NCI-H510A treated with DMSO at 0.1 percent for 48 hours (cell line): Measurements from ENCODE around the gene OCEL1.
A peak's percentile ranks its signal among the peaks of the same experiment; 100 is the strongest.

Source experiments
- DNase-seq: peaks from one replicate; lab custom pipeline; 2025; lab: John Stamatoyannopoulos, UW

OCEL1 gene

GRCh38 chr19:17210296-17210695 lies 15.7 kb upstream of the OCEL1 start:
- no peak for DNase-seq

- DNase-seq = no peak
Observed at GRCh38 chr19:17211547-17212446, 14.2 kb upstream of the OCEL1 start.

DNA sequence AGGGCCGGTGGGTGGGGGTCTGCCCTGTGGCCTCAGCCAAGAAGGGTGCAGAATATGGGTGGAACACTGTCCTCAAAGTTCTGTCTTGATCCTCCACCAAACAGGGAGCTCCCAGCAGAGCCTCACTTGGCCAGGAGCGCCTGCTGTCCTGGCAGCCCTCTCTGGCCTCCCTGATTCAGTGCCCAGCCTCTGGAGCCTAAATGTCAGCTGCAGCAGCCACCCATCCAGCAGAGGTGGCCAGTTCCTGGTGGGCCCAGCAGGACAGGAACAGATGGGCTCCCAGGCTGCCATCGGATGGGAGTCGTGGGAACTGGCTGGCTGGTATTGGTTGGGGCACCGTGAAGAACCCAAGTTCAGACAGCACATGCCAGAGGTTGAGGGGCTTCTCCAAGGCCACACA lies 12.7 kb upstream of the OCEL1 start:
- DNase-seq = no peak

GRCh38 chr19:17214508-17215126 lies 11.4 kb upstream of the OCEL1 start:
- no peak for DNase-seq

DNA sequence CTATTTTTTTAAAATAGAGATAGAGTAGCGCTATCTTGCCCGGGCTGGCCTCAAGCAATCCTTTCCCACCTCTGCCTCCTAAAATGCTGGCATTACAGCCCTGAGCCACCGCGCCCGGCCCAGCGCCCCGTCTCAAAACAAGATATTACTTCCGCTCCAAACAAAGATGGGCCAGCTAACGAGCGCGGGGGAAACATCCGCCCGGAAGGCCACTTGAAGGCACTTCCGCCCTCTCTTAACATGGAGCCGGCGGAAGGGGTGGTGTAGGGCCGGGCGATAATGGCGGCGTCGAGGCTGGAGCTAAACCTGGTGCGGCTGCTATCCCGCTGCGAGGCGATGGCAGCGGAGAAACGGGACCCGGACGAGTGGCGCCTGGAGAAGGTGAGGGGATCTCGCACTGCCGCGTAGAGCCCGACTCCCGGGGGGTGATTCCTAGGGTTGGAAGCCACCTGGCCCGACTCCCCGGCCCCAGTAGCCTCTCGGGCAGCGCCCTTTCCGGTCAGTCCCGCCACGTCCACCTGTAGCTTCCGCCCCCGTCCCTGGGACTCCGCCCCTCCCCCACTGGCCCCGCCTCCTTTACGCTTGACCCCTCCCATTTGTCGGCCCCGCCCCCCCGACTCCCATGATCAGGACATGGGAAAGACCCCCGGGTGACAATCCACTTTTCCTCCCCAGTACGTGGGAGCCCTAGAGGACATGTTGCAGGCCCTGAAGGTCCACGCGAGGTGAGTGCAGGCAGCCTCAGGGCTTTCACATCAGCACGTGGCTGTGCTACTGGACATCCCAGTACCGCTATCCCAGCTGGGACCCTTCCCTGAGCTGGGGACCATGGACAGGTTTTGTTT lies 10.7 kb upstream of the OCEL1 start, which contains the start of gene USE1:
Gene USE1, plus strand, starts transcription at position 231 of the 845 bp plus-strand sequence. Its CDS starts 49 bp downstream, at position 280.
- DNase-seq = peak; percentile 79

DNA sequence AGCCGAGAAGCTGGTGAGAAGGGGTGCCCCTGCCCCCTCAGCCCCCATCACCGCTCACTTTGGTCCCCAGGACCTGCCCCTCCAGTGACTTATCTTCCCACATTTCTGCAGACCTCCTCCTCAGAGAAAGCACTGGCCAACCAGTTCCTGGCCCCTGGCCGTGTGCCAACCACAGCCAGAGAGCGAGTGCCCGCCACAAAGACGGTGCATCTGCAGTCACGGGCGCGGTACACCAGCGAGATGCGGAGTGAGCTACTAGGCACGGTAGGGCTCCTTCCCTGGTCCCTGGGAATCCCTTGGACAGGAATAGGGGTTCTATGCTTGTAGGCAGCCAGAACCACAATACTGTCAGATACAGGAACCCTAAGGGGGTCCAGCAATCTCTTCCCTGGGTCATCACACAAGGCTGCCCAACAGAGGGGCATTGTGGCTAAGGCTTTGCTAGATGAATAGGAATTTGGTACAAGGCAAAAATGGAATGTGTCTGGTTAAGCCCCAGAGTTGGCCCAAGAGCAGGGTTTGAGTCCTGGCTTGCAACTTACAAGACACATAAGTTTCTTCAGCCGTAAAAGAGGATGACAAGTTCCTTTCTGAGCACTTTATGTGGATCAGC lies 9.9 kb upstream of the OCEL1 start:
- no peak for DNase-seq

DNA sequence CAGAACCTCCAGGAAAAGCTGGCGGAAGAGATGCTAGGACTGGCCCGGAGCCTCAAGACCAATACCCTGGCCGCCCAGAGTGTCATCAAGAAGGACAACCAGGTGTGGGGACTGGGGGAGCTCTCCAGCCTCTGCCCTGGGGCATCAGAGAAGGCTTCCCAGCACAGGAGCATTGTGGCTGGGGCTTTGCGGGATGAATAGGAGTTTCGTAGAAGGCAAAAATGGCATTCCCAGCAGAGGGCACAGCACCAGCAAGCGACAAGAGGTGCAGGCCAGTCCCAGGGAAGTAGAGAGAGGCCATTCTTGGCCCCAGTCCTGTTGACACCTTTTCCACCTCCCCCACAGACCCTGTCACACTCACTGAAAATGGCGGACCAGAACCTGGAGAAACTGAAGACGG lies 6.7 kb upstream of the OCEL1 start:
- DNase-seq = no peak

DNA sequence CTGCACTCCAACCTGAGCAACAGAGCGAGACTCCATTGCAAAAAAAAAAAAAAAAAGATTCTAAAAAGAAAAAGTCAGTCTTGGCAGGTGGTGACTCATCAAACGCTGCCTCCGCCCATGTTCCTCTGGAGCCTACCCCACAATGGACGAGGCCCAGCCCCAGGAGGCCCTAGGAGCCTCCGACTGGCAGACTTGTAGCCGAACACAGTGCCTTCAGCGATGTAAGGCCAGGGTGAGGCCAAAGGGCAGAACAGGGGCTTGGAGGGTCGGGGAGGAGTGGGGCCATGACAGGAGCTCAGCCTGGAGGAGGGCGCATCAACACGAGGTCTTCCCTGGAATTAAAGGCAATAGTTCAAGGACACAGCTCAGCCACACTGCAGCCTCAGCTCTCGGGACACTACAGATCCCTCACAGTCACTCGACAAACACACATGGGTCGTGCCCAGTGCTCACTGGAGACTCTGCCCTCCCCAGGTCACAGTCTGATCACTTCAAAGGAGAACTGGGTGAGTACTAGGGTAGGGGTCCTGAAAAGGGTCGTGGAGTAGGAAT lies 5.7 kb upstream of the OCEL1 start:
- DNase-seq = no peak

GRCh38 chr19:17225053-17225452 lies 973 bp upstream of the OCEL1 start:
- DNase-seq = no peak

DNA sequence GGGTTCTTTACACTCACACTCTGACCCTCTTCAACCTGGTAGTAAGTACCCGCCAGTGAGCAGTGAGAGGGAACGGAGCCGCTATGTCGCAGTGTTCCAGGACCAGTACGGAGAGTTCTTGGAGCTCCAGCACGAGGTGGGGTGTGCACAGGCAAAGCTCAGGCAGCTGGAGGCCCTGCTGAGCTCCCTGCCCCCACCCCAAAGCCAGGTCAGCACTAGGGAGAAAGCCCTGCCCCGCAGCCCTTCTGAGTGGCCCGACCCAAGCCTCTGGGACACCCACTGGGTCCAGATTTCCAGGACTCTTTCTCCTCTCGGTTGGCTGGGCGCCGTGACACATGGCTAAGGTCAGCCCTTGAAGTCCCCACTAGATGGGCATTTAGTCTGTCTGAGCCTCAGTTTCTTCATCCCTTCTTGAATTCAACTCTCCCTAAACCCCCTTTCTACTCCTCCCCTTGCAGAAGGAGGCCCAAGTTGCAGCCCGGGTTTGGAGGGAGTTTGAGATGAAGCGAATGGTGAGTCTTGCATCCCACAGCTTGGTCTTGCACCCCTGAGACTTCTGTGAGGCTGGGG lies 1.9 kb downstream of the OCEL1 start:
- no peak for DNase-seq

DNA sequence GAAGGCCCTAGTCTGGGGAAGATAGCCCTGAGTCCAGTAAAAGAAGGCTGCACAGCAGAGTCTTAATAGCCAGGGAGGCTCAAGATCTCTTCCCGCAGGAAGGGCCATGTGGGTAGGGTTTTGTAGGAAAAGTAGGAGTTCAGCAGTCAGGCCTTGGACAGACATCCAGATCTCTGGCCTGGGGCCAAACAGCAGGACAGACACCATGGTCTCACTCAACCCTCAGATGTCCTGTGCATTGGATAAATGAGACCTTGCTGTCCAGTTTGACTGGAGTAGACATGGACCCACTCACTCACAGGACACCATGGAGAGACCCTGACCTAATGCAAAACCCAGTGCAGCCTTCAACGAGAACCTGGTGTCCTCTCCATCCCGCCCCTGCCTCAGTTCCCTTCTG lies 3.9 kb downstream of the OCEL1 start:
- no peak for DNase-seq

DNA sequence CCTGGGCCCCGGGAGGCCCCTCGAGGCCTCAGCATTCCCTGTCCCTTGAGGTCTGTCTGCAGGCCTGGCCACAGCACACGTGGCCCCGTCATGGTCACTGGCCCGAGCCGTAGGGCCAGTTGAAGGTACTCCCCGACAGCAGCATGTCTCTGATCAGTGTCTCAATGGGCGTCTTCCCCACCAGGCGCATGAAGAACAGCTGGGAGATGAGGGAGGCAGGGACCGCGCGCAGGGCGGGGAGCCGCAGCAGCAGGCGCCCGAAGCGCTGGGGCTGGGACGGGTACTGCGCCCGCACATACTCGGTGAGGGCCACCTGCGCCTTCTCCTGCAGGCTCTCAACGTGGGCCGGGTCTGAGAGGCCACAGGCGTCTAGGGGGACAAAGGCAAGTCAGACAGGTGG lies 6.2 kb downstream of the OCEL1 start:
- no peak for DNase-seq

DNA sequence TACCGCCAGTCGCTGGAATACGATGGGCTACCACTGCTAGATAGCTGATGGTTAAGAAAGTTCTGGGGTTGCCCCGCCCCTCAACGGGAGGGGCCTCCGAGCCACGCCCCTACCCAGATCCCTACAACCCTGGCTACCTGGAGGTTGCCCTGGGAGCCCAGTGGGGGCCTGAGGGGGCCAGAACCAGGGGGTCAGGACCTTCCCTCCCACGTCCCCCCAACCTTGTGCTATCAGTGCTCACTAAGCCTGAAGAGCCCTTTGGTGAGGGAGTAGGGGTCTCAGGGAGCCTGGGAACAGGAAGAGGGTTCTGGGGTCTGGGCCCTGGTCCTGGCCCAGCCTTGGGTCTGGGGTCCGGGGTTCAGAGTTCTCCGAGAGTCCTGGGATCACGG lies 8.9 kb downstream of the OCEL1 start:
- DNase-seq = peak; percentile 62

- peak; percentile 56 for DNase-seq
Observed at GRCh38 chr19:17235300-17235970, 9.4 kb downstream of the OCEL1 start.

DNA sequence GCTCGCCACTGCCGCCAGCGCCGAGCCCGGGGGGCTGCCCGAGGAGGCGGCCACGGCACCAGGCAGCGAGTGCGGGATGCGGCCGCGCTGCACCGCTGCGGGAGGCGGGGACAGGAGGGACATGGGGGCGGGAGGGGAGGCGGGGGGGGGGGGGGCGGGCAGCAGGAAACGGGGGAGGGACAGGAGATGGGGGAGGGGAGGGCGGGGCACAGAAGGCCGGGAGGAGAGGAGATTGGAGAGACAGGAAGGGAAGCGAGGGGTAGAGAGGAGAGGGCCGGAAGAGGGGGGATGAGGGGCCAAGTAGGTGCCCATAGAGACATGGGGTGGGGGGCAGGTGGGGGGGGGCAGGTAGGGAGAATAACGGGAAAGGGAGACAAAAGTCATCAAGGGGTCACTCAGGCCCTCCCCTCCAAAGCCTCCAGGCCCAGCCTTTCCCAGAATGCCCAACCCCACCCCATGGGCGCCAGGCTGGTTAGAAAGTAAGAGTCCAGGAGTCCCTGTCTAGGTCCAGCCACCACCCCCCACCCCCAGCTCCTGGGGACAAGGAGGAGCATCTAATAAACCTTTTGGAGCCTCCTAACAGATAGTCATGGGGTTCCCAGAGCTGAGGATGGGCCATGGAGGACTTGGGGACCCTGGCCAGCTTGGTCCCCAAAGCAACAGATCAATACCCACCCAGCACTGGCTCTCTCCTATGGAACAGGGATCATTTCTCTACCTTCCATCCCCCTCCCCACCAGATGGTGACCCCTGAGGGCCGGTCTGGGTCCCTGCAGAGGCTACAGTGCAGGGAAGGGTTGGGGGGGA lies 10.1 kb downstream of the OCEL1 start:
- DNase-seq = peak; percentile 56

- no peak for DNase-seq
Observed at GRCh38 chr19:17236811-17237543, 11.0 kb downstream of the OCEL1 start.

GRCh38 chr19:17237747-17238706 lies 12.0 kb downstream of the OCEL1 start:
- DNase-seq = no peak
